OCI-M1 (cell line): Measurements from ENCODE around the gene FGGY.
"Not testable (repeated sequence)": the region's sequence is repeated elsewhere in the genome, so short reads cannot be mapped to it uniquely, and the experiment has no call there.

ENCODE experiments used
- DNase-seq: peaks from one replicate; lab custom pipeline; 2025; lab: John Stamatoyannopoulos, UW

FGGY gene

DNA sequence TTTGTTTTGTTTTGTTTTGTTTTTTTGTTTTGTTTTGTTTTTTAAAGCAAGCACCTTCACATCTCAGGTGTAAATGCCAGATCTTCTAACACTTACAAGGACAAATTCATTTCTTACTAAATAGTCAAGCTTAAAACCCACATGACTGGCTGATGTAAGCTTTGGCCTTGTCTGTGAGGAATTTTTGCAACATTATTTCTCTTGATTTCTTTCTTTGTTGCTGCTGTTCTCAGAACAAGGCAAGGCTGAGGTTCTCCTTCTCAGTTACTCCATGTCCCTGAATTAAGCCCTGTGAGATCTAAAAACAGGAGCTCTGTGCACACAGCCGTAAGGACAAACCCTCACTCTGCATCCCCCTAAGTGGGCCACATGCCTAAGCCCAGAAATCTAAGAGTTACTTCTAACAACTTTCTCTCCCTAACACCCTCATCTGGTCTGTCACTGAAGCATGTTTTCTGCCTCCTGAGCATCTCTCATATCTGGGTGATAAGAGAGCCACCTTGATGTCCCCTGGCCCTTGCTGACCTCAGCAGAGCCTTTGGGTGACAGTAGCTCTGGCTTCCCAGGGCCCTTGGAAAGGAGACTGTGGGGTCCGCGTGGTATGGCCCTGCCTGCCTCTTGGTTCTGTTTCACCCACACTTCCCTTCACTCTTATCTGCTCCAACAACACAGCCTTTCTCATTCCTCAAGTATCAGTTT, 436.7 kb downstream of the FGGY start:
- DNase-seq, result no peak

- not testable (repeated sequence) for DNase-seq
Observed at GRCh38 chr1:59735927-59736326, 439.0 kb downstream of the FGGY start.

GRCh38 chr1:59736744-59737143, 439.9 kb downstream of the FGGY start:
- no peak for DNase-seq

DNA sequence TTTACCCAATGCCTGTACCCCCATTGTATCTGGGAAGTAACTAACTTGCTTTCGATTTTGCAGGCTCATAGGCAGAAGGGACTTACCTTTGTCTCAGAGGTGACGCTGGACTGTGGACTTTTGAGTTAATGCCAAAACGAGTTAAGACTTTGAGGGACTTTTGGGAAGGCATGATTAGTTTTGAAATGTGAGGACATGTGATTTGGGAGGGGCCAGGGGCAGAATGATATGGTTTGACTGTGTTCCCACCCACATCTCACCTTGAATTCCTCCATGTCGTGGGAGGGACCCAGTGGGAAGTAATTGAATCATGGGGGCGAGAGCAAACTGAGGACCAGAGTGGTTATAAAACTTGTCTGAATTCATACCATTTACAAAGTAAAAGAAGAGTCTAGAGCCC, 440.7 kb downstream of the FGGY start:
- no peak for DNase-seq

GRCh38 chr1:59738152-59738551, 441.3 kb downstream of the FGGY start:
- DNase-seq, result no peak

DNA sequence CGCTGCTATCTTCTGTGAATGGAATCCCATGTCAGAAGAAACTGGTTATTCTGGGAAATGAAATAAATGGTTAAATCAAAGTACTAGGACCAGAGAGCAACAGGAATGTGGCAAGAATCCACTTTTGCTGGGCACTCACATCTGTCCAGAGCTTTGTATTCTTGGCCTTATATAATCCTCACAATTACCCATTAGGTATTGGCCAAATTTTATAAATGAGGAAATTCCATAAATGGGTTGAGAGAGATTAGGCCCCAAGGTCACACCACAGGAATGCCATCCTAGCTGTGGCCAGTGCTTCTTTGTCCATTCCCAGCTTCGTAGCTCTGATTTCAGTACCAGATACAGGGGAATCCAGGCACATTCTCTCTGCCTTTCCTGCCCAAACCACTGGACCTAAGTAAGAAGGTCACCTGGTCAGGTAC, 441.7 kb downstream of the FGGY start:
- DNase-seq, result no peak

DNA sequence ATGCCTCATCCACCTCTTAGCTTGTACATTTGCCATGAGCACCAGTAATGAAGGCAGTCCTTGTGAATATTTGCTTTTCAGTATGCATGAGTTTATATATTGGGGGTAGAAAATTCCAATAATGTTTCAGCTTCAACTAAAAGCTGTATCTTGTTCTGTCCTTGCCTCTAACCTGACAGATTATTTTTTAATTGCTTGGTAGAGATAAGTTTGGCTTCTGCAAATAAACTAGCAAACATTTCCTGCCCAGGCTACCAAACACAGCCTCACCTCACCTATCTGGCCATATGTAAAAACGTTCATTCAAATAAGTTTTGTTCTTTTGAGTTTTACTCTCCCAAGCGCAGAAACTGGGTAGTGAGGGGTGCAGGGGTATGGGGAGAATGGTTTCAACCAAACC, 442.2 kb downstream of the FGGY start:
- no peak for DNase-seq

- DNase-seq, result no peak
Observed at GRCh38 chr1:59742526-59742925, 445.6 kb downstream of the FGGY start.

DNA sequence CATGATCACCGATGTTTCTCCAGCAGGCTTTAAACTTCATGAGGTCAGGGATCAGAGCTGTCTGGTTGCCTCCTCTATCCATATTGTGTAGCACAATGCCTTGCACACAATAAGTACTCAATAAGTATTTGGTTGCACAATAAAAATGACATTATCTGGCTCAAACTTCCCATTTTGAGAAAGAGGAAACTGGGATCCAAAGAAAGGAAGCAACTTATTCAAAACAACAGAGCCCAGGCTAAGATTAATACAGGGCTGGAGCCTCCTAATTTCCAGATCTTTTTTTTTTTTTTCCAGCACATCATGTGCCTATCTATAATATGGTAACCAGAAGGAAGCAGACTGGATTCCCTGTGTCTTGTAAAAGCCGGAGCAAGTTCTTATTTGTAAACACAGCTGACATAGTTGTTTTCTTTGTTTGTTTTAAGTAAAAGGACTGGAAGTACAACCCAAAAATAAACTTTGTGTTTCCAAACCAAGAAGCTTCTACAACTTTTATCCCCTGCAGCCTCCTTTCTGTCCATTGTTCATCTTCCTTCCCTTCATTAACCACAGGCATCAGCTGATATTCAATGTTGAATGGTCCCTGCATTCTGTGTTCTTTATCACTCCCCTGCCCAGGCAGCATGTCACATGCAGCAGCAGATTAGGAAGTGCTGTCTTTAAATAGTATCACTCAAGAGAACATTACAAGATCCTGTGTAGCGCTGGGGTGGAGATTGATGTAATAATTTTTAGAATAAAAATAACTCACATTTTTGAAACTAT, 446.6 kb downstream of the FGGY start:
- DNase-seq, result peak; percentile 77

GRCh38 chr1:59747420-59748024, 450.6 kb downstream of the FGGY start:
- no peak for DNase-seq

DNA sequence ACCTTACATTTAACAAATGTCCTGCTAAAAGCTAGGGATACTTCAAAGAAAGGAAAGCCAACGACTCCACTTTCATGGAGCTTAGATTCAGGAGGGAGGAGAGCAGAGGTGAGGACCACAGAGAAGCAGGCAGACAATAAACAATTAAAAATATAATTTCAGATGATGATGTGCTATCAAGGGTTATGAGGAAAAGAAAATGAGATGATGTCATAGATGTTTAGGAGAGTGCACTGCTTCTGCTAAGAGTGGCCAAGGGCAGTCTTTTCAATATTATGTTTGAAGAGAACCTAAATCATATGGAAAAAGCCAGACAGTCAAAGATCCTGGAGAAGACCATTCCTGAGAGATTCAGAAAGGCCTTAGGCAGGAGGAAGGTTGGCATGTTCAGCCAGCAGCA, 451.2 kb downstream of the FGGY start:
- no peak for DNase-seq

DNA sequence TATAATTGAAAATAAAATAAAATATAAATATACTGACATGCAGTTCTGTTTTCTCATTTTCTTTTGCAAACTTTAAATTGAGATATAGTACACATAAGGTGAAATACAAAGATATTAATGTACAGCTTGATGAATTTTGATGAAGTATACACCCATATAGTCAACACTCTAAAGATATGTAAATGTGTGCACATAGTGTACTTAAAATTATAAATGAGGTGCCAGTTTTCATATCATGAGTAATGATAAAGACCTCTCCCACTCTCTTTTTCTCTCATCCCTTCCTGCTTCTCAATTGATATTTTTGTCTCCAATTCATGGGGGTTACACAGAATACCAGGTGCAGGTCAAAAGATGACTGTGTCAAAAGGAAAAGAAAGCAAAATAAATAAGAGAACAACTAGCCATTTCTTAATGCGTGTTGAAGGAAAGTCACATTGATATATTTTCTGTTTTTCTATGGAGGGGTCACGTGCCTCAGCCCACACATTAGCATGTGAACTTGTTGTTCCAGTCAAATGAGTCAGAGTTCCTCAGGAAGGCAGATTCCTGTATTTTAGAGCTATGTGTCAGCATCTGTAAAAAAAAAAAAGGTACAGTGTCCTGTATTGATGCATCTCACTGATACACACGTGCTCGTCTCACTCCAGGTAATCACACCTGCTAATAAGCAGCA, 453.6 kb downstream of the FGGY start:
- DNase-seq, result no peak

GRCh38 chr1:59751004-59751395, 454.1 kb downstream of the FGGY start:
- no peak for DNase-seq

DNA sequence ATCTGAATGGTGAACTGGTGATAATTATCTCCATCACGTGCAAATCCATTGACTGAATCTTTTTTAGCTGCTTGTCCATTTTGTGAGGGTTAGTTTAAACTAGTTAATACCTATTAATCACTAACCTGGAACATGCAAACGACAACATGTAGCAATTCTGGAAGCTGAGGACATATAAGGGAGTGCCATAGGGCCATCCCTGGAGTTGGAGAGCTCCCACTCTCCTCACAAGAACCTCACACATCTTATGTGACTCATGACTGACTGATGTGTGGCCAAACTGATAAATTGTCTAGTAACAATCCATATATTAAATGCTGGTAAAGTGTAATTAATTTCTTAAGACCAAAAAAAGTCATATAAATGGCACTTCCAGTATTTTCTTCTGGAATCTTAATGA, 454.9 kb downstream of the FGGY start:
- no peak for DNase-seq

DNA sequence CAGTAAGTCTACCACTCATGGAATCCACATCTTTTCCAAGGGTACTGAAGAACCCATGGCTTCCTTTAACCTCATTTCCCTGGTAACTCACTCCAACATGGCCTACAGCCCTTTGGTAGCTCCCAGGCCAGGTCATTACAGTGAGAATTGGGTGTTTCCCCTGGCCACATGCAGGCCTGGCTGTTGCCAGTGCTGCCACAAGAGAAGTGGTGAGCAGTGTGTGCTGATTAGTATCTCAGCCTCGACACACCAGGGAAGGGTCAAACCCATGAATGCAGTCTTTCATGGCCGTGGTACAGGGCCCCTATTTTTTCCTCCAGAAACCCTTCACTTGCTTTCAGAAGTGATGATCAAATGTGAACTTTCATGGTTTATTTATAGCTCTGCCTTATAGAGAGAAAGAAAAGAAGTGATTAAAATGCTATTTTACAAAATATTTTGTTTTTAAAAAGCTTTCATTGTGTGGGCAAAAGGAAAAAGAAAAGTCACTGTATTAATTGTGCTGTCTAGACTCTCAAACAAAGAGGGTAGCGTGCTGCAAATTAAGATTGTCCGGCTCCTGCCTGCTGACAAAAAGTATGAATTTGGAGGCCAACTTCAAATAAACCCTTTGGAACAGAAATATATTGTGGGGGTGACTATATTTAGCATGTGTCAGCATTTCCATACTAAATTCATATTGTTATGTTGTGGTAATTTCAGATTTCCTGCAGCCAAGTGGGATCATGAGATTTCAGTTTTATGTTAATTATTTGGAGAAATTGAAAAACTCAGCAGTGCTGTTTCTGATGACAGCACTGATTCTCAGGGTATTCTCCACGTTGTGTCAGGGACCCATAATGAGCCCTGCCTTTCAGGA, 455.9 kb downstream of the FGGY start:
- no peak for DNase-seq

GRCh38 chr1:59755069-59755685, 458.3 kb downstream of the FGGY start:
- no peak for DNase-seq

- DNase-seq, result no peak
Observed at GRCh38 chr1:59757197-59757747, 460.4 kb downstream of the FGGY start.

DNA sequence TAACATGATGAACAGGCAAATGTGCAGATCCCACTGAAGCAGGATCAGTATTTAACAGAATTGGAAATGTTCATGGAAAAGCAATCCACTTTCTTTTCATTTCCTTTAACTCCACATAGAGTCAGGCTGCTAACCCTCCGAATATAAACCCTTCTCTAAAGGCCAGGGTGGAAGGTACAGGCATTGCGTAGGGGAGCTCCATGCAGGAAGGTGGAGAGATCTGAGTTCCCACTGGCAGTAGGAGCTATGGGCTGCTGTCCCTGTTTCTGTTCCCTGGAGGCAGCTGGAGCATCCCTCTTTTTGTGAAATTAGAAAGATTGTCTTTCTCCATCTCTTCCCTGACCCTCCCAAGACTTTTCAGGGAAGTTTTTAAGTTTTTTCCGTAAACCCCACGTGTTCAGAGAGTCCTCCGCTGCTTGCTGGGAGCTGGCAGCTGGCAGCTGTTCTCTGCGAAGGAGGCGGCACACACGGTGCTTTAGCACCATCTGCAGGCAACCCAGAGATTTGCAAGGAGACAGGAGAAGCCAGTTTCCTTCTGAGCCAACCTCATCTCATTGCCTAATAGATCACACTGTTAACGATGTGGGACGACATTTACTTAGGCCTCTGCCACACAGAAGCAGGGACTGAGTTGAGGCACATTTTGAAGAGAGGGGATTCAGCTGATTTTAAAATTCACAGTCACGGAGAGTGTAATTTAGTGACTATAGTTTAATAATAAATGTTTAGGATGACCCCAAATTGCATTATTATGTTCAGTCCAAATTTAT, 462.4 kb downstream of the FGGY start:
- DNase-seq, result peak; percentile 87

DNA sequence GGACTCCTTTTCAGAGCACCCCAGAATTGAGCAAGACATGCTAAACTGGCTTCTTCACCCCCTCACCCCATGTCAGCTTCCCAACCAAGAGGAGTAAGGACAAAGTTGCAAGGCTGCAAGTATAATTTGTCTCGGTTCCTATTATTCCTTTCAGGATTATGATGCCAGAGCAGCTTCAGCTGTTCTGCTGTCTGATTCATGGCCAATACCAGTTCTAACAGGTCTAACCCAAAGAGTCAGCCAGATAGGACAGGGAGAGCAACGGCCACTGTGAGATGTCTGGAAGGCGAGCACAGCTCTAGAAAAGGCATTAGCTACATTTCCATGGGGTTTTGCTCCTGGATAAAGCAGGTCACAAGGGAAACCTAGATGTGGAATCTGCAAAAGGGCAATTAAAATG, 464.5 kb downstream of the FGGY start:
- no peak for DNase-seq

DNA sequence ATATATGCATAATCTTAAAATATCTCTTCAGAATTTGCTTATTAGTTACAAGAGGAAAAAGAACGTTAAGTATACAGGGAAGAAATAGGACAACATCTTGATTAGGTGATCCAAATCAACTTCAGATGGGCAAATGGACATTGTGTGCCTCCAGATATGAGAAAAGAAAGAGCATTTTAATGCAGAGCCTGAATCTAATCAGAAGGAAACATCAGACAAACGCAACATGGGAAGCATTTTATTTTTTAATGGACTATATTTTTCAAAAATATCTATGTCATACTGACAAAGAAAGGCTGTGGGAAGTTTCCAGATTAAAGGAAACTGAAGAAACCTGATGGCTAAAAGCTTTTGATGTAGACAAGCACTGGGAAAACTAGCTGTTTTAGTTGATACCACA, 466.5 kb downstream of the FGGY start:
- DNase-seq, result no peak
